Smooth muscle cell of the brain vasculature (primary cell): ENCODE measurements around the gene KCNIP4.
"Not testable (repeated sequence)": the region's sequence is repeated elsewhere in the genome, so short reads cannot be mapped to it uniquely, and the experiment has no call there.

Experiments used
- DNase-seq: peaks from one replicate; pipeline ENCODE4 v3.0.0-alpha.2; 2012; ENCODE audit warnings: low read depth, low spot score

KCNIP4 gene

GRCh38 chr4:20773144-20773997, 1175.2 kb downstream of the KCNIP4 start:
- peak; percentile 40 for DNase-seq

- no peak for DNase-seq
Observed at GRCh38 chr4:20764366-20764992, 1184.1 kb downstream of the KCNIP4 start.

- DNase-seq = no peak
Observed at GRCh38 chr4:20761826-20762225, 1186.7 kb downstream of the KCNIP4 start.

- no peak for DNase-seq
Observed at GRCh38 chr4:20761382-20761781, 1187.2 kb downstream of the KCNIP4 start.

- DNase-seq = no peak
Observed at GRCh38 chr4:20760053-20760452, 1188.5 kb downstream of the KCNIP4 start.

GRCh38 chr4:20754036-20754435, 1194.5 kb downstream of the KCNIP4 start:
- DNase-seq = no peak

GRCh38 chr4:20752641-20753040, 1195.9 kb downstream of the KCNIP4 start:
- no peak for DNase-seq

- not testable (repeated sequence) for DNase-seq
Observed at GRCh38 chr4:20746000-20746399, 1202.6 kb downstream of the KCNIP4 start.

- DNase-seq = no peak
Observed at GRCh38 chr4:20735931-20736330, 1212.6 kb downstream of the KCNIP4 start.

GRCh38 chr4:20724915-20725314, 1223.7 kb downstream of the KCNIP4 start:
- no peak for DNase-seq

- DNase-seq = no peak
Observed at GRCh38 chr4:20723463-20723862, 1225.1 kb downstream of the KCNIP4 start.

GRCh38 chr4:20723019-20723418, 1225.6 kb downstream of the KCNIP4 start:
- no peak for DNase-seq

GRCh38 chr4:20711335-20711734, 1237.2 kb downstream of the KCNIP4 start:
- no peak for DNase-seq

- peak; percentile 83 for DNase-seq
Observed at GRCh38 chr4:20700007-20700761, 1248.4 kb downstream of the KCNIP4 start, which contains the start of gene PACRGL. PACRGL (plus strand) TSS chr4:20700458; CDS start chr4:20704482, 4,024 bp downstream.

GRCh38 chr4:20698820-20699219, 1249.8 kb downstream of the KCNIP4 start:
- no peak for DNase-seq

GRCh38 chr4:20698382-20698781, 1250.2 kb downstream of the KCNIP4 start:
- no peak for DNase-seq

- no peak for DNase-seq
Observed at GRCh38 chr4:20696815-20697214, 1251.8 kb downstream of the KCNIP4 start.

- DNase-seq = no peak
Observed at GRCh38 chr4:20687864-20688263, 1260.7 kb downstream of the KCNIP4 start.

GRCh38 chr4:20684852-20685763, 1263.5 kb downstream of the KCNIP4 start:
- DNase-seq = no peak

GRCh38 chr4:20683766-20684165, 1264.8 kb downstream of the KCNIP4 start:
- DNase-seq = no peak

GRCh38 chr4:20682853-20683252, 1265.7 kb downstream of the KCNIP4 start:
- no peak for DNase-seq
